HG02588 (cell line): ENCODE results near the gene WWOX.
"Not testable (repeated sequence)": the region's sequence is repeated elsewhere in the genome, so short reads cannot be mapped to it uniquely, and the experiment has no call there.

Source experiments
- ATAC-seq: cut with Tn5 transposase; IDR thresholded peaks from one replicate; pipeline ENCODE4 v1.9.1; 2021; ENCODE audit warnings: mild to moderate bottlenecking, moderate library complexity; ENCODE audit not compliant: unreplicated experiment

Gene WWOX

GRCh38 chr16:78509965-78510364 lies 410.5 kb downstream of the WWOX start:
- no peak for ATAC-seq

GRCh38 chr16:78510496-78510895 lies 411.0 kb downstream of the WWOX start:
- no peak for ATAC-seq

- ATAC-seq, result no peak
These were observed 414.4 kb downstream of the WWOX start for GRCh38 chr16:78513838-78514237.

- ATAC-seq, result not testable (repeated sequence)
These were observed 415.4 kb downstream of the WWOX start for GRCh38 chr16:78514888-78515287.

GRCh38 chr16:78515421-78515820 lies 416.0 kb downstream of the WWOX start:
- ATAC-seq, result no peak

- no peak for ATAC-seq
These were observed 416.7 kb downstream of the WWOX start for GRCh38 chr16:78516006-78516736.

- ATAC-seq, result no peak
These were observed 420.4 kb downstream of the WWOX start for GRCh38 chr16:78519896-78520295.

GRCh38 chr16:78520470-78520869 lies 421.0 kb downstream of the WWOX start:
- no peak for ATAC-seq

GRCh38 chr16:78522327-78522726 lies 422.9 kb downstream of the WWOX start:
- no peak for ATAC-seq

- ATAC-seq, result no peak
These were observed 423.9 kb downstream of the WWOX start for GRCh38 chr16:78523212-78523985.

- no peak for ATAC-seq
These were observed 424.7 kb downstream of the WWOX start for GRCh38 chr16:78524066-78524595.

- no peak for ATAC-seq
These were observed 428.8 kb downstream of the WWOX start for GRCh38 chr16:78528265-78528664.

- no peak for ATAC-seq
These were observed 430.4 kb downstream of the WWOX start for GRCh38 chr16:78529881-78530280.

GRCh38 chr16:78530283-78530682 lies 430.8 kb downstream of the WWOX start:
- ATAC-seq, result no peak

- no peak for ATAC-seq
These were observed 435.6 kb downstream of the WWOX start for GRCh38 chr16:78535098-78535497.

- ATAC-seq, result no peak
These were observed 438.1 kb downstream of the WWOX start for GRCh38 chr16:78537511-78537910.

GRCh38 chr16:78538292-78538691 lies 438.8 kb downstream of the WWOX start:
- ATAC-seq, result no peak

GRCh38 chr16:78538919-78539318 lies 439.5 kb downstream of the WWOX start:
- ATAC-seq, result no peak

- ATAC-seq, result no peak
These were observed 443.0 kb downstream of the WWOX start for GRCh38 chr16:78542419-78542818.

GRCh38 chr16:78543023-78543422 lies 443.6 kb downstream of the WWOX start:
- ATAC-seq, result no peak

GRCh38 chr16:78549366-78549765 lies 449.9 kb downstream of the WWOX start:
- ATAC-seq, result no peak

- no peak for ATAC-seq
These were observed 452.1 kb downstream of the WWOX start for GRCh38 chr16:78551487-78552085.
